AG09319 (cell line): Measurements from ENCODE around the gene RBMS2.

Source experiments
- DNase-seq: peaks from one replicate; pipeline ENCODE4 v3.0.0-alpha.2; 2010; ENCODE audit warnings: low read depth; ENCODE audit errors: extremely low read depth
- TF ChIP-seq, protein P1 (sequence below): IDR thresholded peaks from 2 replicates; pipeline ENCODE4 v1.5.1; 2011; ENCODE audit warnings: low read depth, mild to moderate bottlenecking, inconsistent platforms, low read length, moderate library complexity

Gene RBMS2

GRCh38 chr12:56604355-56604754 lies 82.7 kb downstream of the RBMS2 start:
- no peak for DNase-seq
- TF ChIP-seq, protein P1, sequence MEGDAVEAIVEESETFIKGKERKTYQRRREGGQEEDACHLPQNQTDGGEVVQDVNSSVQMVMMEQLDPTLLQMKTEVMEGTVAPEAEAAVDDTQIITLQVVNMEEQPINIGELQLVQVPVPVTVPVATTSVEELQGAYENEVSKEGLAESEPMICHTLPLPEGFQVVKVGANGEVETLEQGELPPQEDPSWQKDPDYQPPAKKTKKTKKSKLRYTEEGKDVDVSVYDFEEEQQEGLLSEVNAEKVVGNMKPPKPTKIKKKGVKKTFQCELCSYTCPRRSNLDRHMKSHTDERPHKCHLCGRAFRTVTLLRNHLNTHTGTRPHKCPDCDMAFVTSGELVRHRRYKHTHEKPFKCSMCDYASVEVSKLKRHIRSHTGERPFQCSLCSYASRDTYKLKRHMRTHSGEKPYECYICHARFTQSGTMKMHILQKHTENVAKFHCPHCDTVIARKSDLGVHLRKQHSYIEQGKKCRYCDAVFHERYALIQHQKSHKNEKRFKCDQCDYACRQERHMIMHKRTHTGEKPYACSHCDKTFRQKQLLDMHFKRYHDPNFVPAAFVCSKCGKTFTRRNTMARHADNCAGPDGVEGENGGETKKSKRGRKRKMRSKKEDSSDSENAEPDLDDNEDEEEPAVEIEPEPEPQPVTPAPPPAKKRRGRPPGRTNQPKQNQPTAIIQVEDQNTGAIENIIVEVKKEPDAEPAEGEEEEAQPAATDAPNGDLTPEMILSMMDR = no peak

GRCh38 chr12:56614627-56615026 lies 93.0 kb downstream of the RBMS2 start:
- TF ChIP-seq, protein P1 = no peak
- DNase-seq = no peak

GRCh38 chr12:56616244-56616643 lies 94.6 kb downstream of the RBMS2 start:
- TF ChIP-seq, protein P1 = no peak
- no peak for DNase-seq

GRCh38 chr12:56616925-56617324 lies 95.3 kb downstream of the RBMS2 start:
- DNase-seq = no peak
- TF ChIP-seq, protein P1 = no peak

DNA sequence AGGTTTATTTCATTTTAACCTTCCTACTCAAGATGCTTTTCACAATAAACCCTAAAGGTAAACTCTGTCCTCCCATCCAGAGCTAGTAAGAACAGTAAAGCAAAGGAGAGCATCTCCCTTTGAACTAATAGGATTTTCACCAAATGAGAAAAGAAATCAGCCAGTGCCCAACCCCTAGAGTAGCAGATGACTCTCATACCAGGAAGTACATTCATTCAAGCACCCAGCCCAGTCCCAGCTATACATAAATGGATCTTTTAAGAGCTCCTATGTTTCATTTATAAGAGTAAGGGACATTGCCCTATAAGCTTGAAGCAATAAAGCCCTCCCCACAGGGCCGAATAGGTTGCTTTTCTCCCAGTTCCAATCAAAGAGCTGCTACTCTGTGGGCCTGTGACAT lies 100.9 kb downstream of the RBMS2 start:
- DNase-seq = no peak
- TF ChIP-seq, protein P1 = no peak

GRCh38 chr12:56626701-56627100 lies 105.1 kb downstream of the RBMS2 start:
- no peak for DNase-seq
- TF ChIP-seq, protein P1 = no peak

DNA sequence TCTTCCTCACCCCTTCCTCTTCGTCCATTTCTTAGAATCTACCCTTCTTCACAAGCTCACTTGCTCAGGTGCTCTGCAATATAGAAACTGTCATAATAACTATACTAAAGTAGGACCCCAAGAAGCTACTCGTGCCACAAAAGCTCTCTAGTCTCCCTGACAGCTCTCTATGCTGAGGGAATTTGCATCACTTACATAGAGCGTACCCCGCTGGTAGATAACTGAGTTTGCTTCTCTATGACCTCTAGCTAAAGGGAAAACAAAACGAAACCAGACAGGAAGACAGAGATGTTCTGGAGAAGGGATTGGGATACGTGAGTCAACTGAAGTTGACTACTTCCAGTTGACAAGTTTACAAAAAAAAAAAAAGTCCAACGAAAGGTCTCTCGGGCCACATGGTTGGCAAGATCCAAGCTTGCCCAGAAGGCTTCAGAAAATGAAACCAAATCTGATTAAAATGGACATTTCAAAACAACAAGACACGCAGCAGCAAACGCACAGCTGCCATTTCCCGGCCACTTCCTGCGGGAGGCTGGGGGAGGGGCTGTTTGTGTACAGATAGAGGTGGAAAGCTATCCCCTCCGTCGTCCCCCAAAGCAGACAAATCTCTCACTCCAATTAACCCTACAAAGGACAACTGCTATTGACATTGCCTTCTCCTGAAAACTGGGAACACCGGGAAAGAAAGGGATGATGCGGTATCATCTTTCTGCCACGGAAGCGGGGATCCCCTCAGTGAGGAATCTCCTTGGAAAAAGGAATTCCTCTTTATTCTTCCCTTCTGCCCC lies 107.2 kb downstream of the RBMS2 start:
- DNase-seq = peak; percentile 72
- TF ChIP-seq, protein P1 = no peak
